ENCODE results near the gene SFXN5.

The SFXN5 gene

GRCh38 chr2:72942881-72943418, 128.6 kb downstream of the SFXN5 start:
- H3K36me3 ChIP-seq (ENCODE audit: insufficient read depth, low read length): no peaks in the 10 kb centered on the region
- H3K9ac ChIP-seq (ENCODE audit: low read length): no peak overlapping the region
- H3K9me3 ChIP-seq (ENCODE audit: low read length): no peaks in the 10 kb centered on the region
- H3K4me3 ChIP-seq (ENCODE audit: low read depth in 1 of 2, low read length in 2 of 2): no peak overlapping the region
- no peaks in the 10 kb centered on the region for H3K4me1 ChIP-seq (ENCODE audit: insufficient read depth, low read length)
- H3K27me3 ChIP-seq (ENCODE audit: control insufficient read depth in 1 of 2, insufficient read depth in 2 of 2, low read length in 2 of 2): no peaks in the 10 kb centered on the region
- H3K27ac ChIP-seq (ENCODE audit: low read depth, low read length): no peak overlapping the region

- Histone ChIP-seq H3K36me3 (ENCODE audit: insufficient read depth, low read length) (no peaks in the 10 kb centered on the region), H3K27me3 (ENCODE audit: control insufficient read depth in 1 of 2, insufficient read depth in 2 of 2, low read length in 2 of 2) (no peaks in the 10 kb centered on the region), H3K9ac (ENCODE audit: low read length) (no peak overlapping the region), H3K4me1 (ENCODE audit: insufficient read depth, low read length) (no peaks in the 10 kb centered on the region), H3K9me3 (ENCODE audit: low read length) (no peaks in the 10 kb centered on the region), H3K4me3 (ENCODE audit: low read depth in 1 of 2, low read length in 2 of 2) (no peak overlapping the region), H3K27ac (ENCODE audit: low read depth, low read length) (no peak overlapping the region)
These were observed 129.2 kb downstream of the SFXN5 start for GRCh38 chr2:72942293-72942692.

GRCh38 chr2:72940786-72941185, 130.7 kb downstream of the SFXN5 start:
- H3K4me3 ChIP-seq (ENCODE audit: low read depth in 1 of 2, low read length in 2 of 2): no peak overlapping the region
- peaks cover 0 to 5% of the 10 kb centered on the region in 2 donors for H3K27me3 ChIP-seq (ENCODE audit: control insufficient read depth in 1 of 2, insufficient read depth in 2 of 2, low read length in 2 of 2)
- H3K27ac ChIP-seq (ENCODE audit: low read depth, low read length): no peak overlapping the region
- no peaks in the 10 kb centered on the region for H3K9me3 ChIP-seq (ENCODE audit: low read length)
- peaks cover 9% of the 10 kb centered on the region for H3K4me1 ChIP-seq (ENCODE audit: insufficient read depth, low read length)
- H3K9ac ChIP-seq (ENCODE audit: low read length): no peak overlapping the region
- H3K36me3 ChIP-seq (ENCODE audit: insufficient read depth, low read length): no peaks in the 10 kb centered on the region

- Histone ChIP-seq H3K27ac (ENCODE audit: low read depth, low read length) (no peak overlapping the region), H3K4me3 (ENCODE audit: low read depth in 1 of 2, low read length in 2 of 2) (no peak overlapping the region), H3K9me3 (ENCODE audit: low read length) (no peaks in the 10 kb centered on the region), H3K27me3 (ENCODE audit: control insufficient read depth in 1 of 2, insufficient read depth in 2 of 2, low read length in 2 of 2) (peaks cover 0 to 5% of the 10 kb centered on the region in 2 donors), H3K36me3 (ENCODE audit: insufficient read depth, low read length) (no peaks in the 10 kb centered on the region), H3K4me1 (ENCODE audit: insufficient read depth, low read length) (peaks cover 9% of the 10 kb centered on the region), H3K9ac (ENCODE audit: low read length) (no peak overlapping the region)
These were observed 131.2 kb downstream of the SFXN5 start for GRCh38 chr2:72940361-72940760.

GRCh38 chr2:72938455-72938854, 133.1 kb downstream of the SFXN5 start:
- Histone ChIP-seq H3K27me3 (ENCODE audit: control insufficient read depth in 1 of 2, insufficient read depth in 2 of 2, low read length in 2 of 2) (peaks cover 0 to 5% of the 10 kb centered on the region in 2 donors), H3K9me3 (ENCODE audit: low read length) (no peaks in the 10 kb centered on the region)

GRCh38 chr2:72937356-72937669, 134.2 kb downstream of the SFXN5 start:
- Histone ChIP-seq H3K4me1 (ENCODE audit: insufficient read depth, low read length) (peaks cover 9% of the 10 kb centered on the region), H3K27ac (ENCODE audit: low read depth, low read length) (no peak overlapping the region), H3K27me3 (ENCODE audit: control insufficient read depth in 1 of 2, insufficient read depth in 2 of 2, low read length in 2 of 2) (peaks cover 0 to 5% of the 10 kb centered on the region in 2 donors), H3K36me3 (ENCODE audit: insufficient read depth, low read length) (no peaks in the 10 kb centered on the region), H3K9ac (ENCODE audit: low read length) (no peak overlapping the region), H3K4me3 (ENCODE audit: low read depth in 1 of 2, low read length in 2 of 2) (no peak overlapping the region), H3K9me3 (ENCODE audit: low read length) (no peaks in the 10 kb centered on the region)

More at GRCh38 chr2:72938455-72938854, 133.1 kb downstream of the SFXN5 start:
- no peak overlapping the region for H3K27ac ChIP-seq (ENCODE audit: low read depth, low read length)
- H3K4me3 ChIP-seq (ENCODE audit: low read depth in 1 of 2, low read length in 2 of 2): no peak overlapping the region
- H3K4me1 ChIP-seq (ENCODE audit: insufficient read depth, low read length): peaks cover 9% of the 10 kb centered on the region
- no peaks in the 10 kb centered on the region for H3K36me3 ChIP-seq (ENCODE audit: insufficient read depth, low read length)
- no peak overlapping the region for H3K9ac ChIP-seq (ENCODE audit: low read length)

- H3K27ac ChIP-seq (ENCODE audit: low read depth, low read length): no peak overlapping the region
- H3K4me3 ChIP-seq (ENCODE audit: low read depth in 1 of 2, low read length in 2 of 2): no peak overlapping the region
- peaks cover 0 to 7% of the 10 kb centered on the region in 2 donors for H3K27me3 ChIP-seq (ENCODE audit: control insufficient read depth in 1 of 2, insufficient read depth in 2 of 2, low read length in 2 of 2)
- H3K9ac ChIP-seq (ENCODE audit: low read length): no peak overlapping the region
- no peaks in the 10 kb centered on the region for H3K36me3 ChIP-seq (ENCODE audit: insufficient read depth, low read length)
- no peaks in the 10 kb centered on the region for H3K9me3 ChIP-seq (ENCODE audit: low read length)
- peaks cover 9% of the 10 kb centered on the region for H3K4me1 ChIP-seq (ENCODE audit: insufficient read depth, low read length)
These were observed 134.7 kb downstream of the SFXN5 start for GRCh38 chr2:72936660-72937355.

- Histone ChIP-seq H3K4me1 (ENCODE audit: insufficient read depth, low read length) (peaks cover 9% of the 10 kb centered on the region), H3K27ac (ENCODE audit: low read depth, low read length) (no peak overlapping the region), H3K4me3 (ENCODE audit: low read depth in 1 of 2, low read length in 2 of 2) (no peak overlapping the region), H3K9me3 (ENCODE audit: low read length) (no peaks in the 10 kb centered on the region), H3K36me3 (ENCODE audit: insufficient read depth, low read length) (no peaks in the 10 kb centered on the region), H3K27me3 (ENCODE audit: control insufficient read depth in 1 of 2, insufficient read depth in 2 of 2, low read length in 2 of 2) (peaks cover 0 to 16% of the 10 kb centered on the region in 2 donors), H3K9ac (ENCODE audit: low read length) (no peak overlapping the region)
These were observed 135.9 kb downstream of the SFXN5 start for GRCh38 chr2:72935611-72935957.

- H3K27me3 ChIP-seq (ENCODE audit: control insufficient read depth in 1 of 2, insufficient read depth in 2 of 2, low read length in 2 of 2): peaks cover 0 to 19% of the 10 kb centered on the region in 2 donors
- H3K4me1 ChIP-seq (ENCODE audit: insufficient read depth, low read length): peaks cover 9% of the 10 kb centered on the region
- H3K27ac ChIP-seq (ENCODE audit: low read depth, low read length): no peak overlapping the region
- H3K4me3 ChIP-seq (ENCODE audit: low read depth in 1 of 2, low read length in 2 of 2): no peak overlapping the region
- H3K36me3 ChIP-seq (ENCODE audit: insufficient read depth, low read length): no peaks in the 10 kb centered on the region
- no peak overlapping the region for H3K9ac ChIP-seq (ENCODE audit: low read length)
- no peaks in the 10 kb centered on the region for H3K9me3 ChIP-seq (ENCODE audit: low read length)
These were observed 136.6 kb downstream of the SFXN5 start for GRCh38 chr2:72934683-72935610.

GRCh38 chr2:72933646-72934151, 137.8 kb downstream of the SFXN5 start:
- H3K4me1 ChIP-seq (ENCODE audit: insufficient read depth, low read length): peaks cover 9% of the 10 kb centered on the region
- H3K4me3 ChIP-seq (ENCODE audit: low read depth in 1 of 2, low read length in 2 of 2): no peak overlapping the region
- H3K9me3 ChIP-seq (ENCODE audit: low read length): no peaks in the 10 kb centered on the region
- H3K27me3 ChIP-seq (ENCODE audit: control insufficient read depth in 1 of 2, insufficient read depth in 2 of 2, low read length in 2 of 2): peaks cover 6 to 24% of the 10 kb centered on the region in 2 donors
- H3K27ac ChIP-seq (ENCODE audit: low read depth, low read length): no peak overlapping the region
- H3K9ac ChIP-seq (ENCODE audit: low read length): no peak overlapping the region
- H3K36me3 ChIP-seq (ENCODE audit: insufficient read depth, low read length): no peaks in the 10 kb centered on the region

GRCh38 chr2:72933207-72933606, 138.3 kb downstream of the SFXN5 start:
- no peak overlapping the region for H3K27ac ChIP-seq (ENCODE audit: low read depth, low read length)
- no peak overlapping the region for H3K4me3 ChIP-seq (ENCODE audit: low read depth in 1 of 2, low read length in 2 of 2)
- peaks cover 9% of the 10 kb centered on the region for H3K4me1 ChIP-seq (ENCODE audit: insufficient read depth, low read length)
- H3K36me3 ChIP-seq (ENCODE audit: insufficient read depth, low read length): no peaks in the 10 kb centered on the region
- H3K9me3 ChIP-seq (ENCODE audit: low read length): no peaks in the 10 kb centered on the region
- H3K9ac ChIP-seq (ENCODE audit: low read length): no peak overlapping the region
- H3K27me3 ChIP-seq (ENCODE audit: control insufficient read depth in 1 of 2, insufficient read depth in 2 of 2, low read length in 2 of 2): peaks cover 10 to 29% of the 10 kb centered on the region in 2 donors
